Measurements from ENCODE around the gene ABRAXAS1.

ABRAXAS1 gene

DNA sequence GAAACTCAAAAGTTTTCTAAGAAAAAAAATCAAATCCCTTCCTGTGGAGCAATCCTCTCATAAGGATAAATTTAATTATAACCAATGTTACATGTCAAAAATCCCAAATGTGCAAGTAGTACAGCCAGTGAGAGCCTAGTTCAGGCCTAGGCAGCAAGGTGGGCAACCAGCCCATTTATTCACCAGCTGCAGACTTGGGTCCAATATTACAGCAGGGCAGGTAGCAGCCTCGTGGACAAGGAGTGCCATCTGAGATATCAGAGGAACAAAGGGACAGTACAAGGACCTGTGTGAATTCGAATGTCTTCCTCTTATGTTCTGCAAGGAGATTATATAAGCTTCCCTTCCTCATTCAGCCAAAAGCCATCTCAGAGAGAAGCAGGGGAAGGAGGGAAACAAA is 35.9 kb downstream of the ABRAXAS1 start:
- DNase-seq = no peak

DNA sequence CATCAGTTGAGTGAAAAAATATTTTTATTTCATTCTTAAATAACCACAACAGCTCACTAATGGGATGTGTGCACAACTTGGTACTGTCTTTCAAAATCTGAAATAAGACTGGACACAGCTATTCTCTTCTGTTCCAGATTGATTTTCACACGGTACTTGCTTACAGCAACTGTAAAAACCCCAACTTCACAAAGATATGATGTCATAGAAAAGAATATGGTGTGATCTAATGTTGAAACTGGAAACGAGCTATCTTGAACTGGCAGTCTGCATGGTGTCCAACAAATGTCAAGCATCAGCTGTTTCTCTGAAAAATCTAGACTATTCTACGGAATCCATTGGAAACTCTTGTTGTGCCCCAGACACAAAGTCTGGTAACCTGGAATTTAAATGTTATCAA is 44.0 kb downstream of the ABRAXAS1 start:
- DNase-seq = no peak

DNA sequence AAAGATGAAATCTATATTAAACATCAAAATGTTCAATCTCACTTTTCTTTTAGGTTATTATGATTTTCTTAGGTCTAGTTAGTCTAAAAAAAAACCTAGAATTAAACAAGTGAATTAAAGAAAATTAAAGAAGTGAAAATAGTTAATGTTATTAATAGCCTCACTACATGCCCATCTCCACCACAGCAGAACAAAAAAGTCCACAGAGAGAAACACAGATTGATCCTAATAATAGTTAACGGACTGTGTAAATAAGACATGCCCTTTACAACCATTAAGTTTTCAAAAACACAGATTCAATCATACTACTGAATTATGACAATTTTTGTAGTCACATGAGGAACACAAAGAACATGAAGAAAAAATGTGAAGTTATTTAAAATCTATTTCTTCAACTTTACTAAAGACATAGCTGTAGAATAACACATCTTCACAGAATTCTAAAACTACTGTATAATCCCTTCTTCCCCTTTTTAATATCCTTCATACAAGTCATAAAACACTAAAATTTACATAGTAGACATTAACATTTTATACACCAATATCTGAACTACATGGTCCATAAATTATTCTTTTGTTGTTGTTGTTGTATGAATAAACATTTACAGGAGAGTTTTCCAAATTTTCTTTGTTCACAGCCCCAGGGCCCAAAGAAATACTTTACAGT is 44.6 kb downstream of the ABRAXAS1 start:
- no peak for DNase-seq

DNA sequence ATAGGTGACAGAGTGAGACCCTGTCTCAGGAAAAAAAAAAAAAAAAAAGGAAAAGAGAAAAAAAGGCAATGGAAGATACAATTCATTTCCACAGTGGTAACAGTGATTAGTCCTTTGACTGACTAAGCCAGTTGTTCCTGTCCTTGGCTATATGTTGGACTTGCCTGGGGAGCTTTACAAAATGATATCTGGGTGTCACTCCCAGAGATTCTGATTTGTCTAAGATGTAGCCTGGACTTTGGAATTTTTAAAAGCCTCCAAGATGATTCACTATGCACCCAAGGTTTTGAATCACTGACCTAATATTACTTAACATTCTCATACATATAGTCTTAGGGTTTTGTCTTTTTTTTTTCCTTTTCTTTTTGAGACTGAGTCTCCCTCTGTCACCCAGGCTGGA is 46.2 kb downstream of the ABRAXAS1 start:
- DNase-seq = no peak

DNA sequence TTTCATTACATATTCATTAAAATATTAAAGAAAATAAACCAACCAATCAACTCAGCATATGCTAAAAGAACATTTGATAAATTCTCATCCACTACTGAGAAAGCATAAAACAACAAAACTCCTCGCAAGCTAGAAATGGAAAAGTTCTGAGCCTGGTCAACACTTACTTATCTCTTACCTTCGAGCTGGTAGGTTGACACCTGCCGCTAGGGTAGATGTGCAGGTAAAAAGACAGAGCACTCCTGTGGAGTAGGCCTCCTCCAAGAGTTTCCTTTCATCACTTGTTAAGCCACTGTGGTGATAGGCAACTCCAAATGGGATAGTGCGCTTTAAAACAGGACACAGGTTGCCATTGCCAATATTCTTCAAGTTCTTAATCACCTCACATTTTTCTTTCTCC is 48.2 kb downstream of the ABRAXAS1 start:
- DNase-seq = no peak

DNA sequence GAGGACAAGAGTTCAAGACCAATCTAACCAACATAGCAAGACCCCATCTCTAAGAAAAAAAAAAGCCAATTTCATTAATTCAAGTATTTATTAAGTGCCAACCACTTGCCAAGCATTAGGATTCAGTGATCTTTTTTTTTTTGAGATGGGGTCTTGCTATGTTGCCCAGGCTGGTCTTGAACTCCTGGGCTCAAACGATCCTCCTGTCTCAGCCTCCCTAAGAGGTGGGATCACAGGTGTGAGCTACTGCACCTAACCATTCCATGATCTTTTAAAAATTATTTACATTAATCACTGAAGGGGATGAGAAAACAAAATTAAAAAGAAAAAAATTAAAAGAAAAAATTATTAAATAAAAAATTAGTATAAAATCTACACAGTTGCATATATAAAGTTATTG is 53.7 kb downstream of the ABRAXAS1 start:
- DNase-seq = no peak

DNA sequence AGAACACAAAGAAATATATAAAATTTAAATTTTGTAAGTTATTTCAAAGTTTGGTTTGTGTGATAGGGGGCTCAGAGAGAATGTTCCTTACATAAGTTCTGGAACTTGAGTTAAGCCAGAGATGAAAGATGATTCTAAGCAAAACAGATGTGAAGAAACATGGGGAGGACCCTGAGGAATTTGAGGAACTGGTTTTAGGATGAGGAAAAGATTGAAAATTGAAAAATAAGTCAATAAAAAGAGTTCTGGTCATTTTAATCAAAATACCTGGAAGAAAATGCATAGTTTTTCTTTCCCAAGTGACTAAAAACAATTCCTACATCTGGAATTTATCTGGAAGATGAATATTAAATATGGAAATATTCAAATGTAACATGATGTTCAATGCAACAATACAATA is 66.7 kb downstream of the ABRAXAS1 start:
- DNase-seq = no peak

DNA sequence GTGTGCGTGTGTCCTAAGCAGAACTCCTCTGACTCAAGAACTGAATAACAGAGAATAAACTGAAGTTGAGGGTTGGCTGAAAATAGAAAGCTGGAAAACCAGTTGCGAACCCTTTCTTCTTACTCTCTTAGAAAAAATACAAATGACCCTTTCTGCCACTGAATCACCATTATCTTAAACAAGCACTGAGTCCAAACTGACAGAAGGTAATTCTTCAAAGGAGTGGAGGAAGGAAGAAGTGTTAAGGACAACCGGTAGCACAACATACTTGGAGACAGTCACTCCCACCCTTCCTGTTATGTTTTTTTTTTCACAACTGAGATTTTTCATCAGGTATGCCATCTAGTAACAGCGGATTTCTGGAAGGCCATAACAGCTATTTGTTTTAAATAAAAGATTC is 67.3 kb downstream of the ABRAXAS1 start:
- DNase-seq = no peak

DNA sequence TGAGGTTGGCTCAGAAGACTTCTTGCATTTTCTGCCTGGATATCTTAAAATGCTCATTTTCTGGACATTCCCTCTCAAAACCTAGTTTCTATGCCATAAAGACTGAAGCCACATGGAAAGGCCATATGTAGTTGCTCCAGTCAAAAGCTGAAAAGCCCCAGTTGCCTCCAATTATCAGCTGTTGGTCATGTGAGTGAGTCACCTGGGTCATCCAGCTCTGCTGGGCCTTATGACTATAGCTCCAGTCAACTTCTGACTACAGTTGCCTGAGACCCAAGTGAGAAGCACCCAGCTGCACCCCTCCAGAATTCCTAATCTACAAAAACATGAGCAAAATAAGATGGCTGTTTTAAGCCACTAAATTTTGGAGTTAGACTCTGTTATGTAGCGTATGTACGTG is 71.2 kb downstream of the ABRAXAS1 start:
- DNase-seq = no peak

All from NCI-H146 (cell line).